ENCODE data around the gene FREM3.
A peak's percentile ranks its signal among the peaks of the same experiment; 100 is the strongest.
"Not testable (repeated sequence)": the region's sequence is repeated elsewhere in the genome, so short reads cannot be mapped to it uniquely, and the experiment has no call there.

FREM3 gene

DNA sequence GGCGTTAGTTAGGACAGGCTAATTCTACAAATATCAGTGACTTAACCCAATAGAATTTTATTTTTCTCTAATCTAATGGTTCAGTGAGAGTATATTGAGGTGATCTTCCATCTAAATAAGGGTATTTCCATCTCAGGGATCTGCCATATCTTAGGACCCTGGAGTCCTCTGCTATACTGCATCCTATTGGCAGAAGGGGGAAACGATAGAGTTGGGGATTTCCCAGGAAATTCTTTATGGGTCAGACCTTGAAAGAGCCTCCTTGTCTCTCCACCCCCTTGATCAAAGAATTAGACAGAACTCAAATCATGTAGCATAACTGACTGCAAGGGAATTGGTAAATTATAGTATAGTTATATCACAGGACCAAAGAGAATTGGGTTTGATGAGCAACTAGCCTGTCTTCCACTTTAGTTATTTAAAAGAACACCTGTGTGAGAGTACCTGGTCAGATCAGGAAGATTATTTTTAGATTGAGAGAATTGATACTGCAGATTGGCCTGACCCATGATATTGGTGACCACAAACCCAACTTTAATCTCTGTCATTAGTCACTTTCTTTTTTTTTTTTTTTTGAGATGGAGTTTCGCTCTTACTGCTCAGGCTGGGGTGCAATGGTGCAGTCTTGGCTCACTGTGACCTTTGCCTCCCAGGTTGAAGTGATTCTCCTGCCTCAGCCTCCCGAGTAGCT is 161.4 kb downstream of the FREM3 start:
- no peaks in the 10 kb centered on the region for H3K9me3 ChIP-seq (ENCODE audit: control insufficient read depth, low read length)
- H3K4me3 ChIP-seq (ENCODE audit: low read length), result no peak overlapping the region
- H3K36me3 ChIP-seq (ENCODE audit: control insufficient read depth, insufficient read depth, low read length, severe bottlenecking), result peaks cover 98% of the 10 kb centered on the region
- no peaks in the 10 kb centered on the region for H3K27me3 ChIP-seq (replicated peaks; ENCODE audit: control insufficient read depth, insufficient read depth, low read length)
- no peak overlapping the region for H3K9ac ChIP-seq (ENCODE audit: low read length)
- no peaks in the 10 kb centered on the region for H3K4me1 ChIP-seq (ENCODE audit: control insufficient read depth, insufficient read depth, low read length)
- no peak for DNase-seq (ENCODE audit: low read depth)

DNA sequence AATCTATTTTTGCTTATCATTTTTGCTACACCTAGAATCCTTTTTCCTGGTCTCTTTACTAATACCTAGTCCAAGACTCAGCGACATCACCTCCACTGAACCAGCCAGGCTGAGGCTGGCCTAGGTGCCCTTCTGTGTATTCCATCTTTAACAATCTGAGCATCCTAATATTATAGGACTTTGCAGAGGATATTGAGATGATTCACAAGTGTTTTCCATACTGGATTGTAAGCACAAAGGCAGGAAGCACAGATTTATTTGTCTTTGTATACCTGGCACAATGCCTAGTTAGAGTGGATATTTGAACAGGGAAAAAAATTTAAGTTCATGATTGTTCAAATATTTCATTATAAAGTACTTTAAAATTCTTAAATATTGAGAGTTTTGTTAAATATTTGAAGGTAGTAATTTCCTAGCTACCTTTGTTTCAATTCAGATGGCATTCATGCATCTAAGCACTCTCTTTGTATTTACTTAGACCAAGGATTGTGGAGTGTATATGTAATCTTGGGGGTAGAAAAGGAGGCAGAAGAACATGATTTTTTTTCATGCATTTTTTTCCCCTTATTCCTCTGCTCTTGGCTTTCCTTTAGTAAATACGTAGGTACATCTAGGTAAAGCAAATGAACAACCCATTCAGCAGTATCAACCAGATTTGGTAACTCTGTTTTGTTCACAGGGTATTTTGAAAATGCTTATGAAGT is 168.5 kb downstream of the FREM3 start:
- Histone ChIP-seq H3K4me1 (ENCODE audit: control insufficient read depth, insufficient read depth, low read length) (no peaks in the 10 kb centered on the region), H3K27me3 (replicated peaks; ENCODE audit: control insufficient read depth, insufficient read depth, low read length) (no peaks in the 10 kb centered on the region), H3K9me3 (ENCODE audit: control insufficient read depth, low read length) (no peaks in the 10 kb centered on the region), H3K9ac (ENCODE audit: low read length) (no peak overlapping the region), H3K36me3 (ENCODE audit: control insufficient read depth, insufficient read depth, low read length, severe bottlenecking) (peaks cover 98% of the 10 kb centered on the region), H3K4me3 (ENCODE audit: low read length) (no peak overlapping the region)
- DNase-seq (ENCODE audit: low read depth), result peak; percentile 34

DNA sequence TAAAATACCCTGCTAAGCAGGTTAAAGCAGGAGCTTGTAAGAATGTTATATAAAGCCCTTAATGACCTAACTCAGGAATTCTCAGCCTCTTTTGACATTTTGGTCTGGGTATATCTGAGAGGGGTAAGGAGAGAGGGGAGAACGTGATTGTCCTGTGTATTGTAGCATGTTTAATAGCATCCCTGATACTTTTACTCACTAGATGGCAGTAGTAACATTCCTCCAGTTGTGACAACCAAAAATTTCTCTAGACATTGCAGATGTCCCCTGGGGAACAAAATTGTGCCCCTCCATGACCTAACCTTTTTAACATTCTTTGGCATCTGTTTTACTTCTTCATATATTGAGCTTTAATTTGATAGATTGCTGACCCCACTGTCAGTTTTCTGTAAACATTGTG is 169.1 kb downstream of the FREM3 start:
- Histone ChIP-seq H3K27me3 (replicated peaks; ENCODE audit: control insufficient read depth, insufficient read depth, low read length) (no peaks in the 10 kb centered on the region), H3K4me1 (ENCODE audit: control insufficient read depth, insufficient read depth, low read length) (no peaks in the 10 kb centered on the region), H3K36me3 (ENCODE audit: control insufficient read depth, insufficient read depth, low read length, severe bottlenecking) (peaks cover 98% of the 10 kb centered on the region), H3K4me3 (ENCODE audit: low read length) (no peak overlapping the region), H3K9ac (ENCODE audit: low read length) (no peak overlapping the region), H3K9me3 (ENCODE audit: control insufficient read depth, low read length) (no peaks in the 10 kb centered on the region)
- peak; percentile 57 for DNase-seq (ENCODE audit: low read depth)

DNA sequence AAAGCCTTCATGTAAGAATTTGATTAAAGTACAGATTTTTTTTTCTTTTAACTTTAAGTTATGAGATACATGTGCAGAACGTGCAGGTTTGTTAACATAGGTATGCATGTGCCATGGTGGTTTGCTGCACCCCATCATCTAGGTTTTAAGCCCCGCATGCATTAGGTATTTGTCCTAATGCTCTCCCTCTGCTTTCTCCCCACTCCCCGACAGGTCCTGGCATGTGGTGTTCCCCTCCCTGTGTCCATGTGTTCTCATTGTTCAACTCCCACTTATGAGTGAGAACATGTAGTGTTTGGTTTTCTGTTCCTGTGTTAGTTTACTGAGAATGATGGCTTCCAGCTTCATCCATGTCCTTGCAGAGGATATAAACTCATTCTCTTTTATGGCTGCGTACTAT is 172.4 kb downstream of the FREM3 start:
- H3K9me3 ChIP-seq (ENCODE audit: control insufficient read depth, low read length), result not testable (repeated sequence)

More for the DNA sequence above, 172.4 kb downstream of the FREM3 start:
- not testable (repeated sequence) for H3K4me1 ChIP-seq (ENCODE audit: control insufficient read depth, insufficient read depth, low read length); DNase-seq (ENCODE audit: low read depth); H3K27me3 ChIP-seq (replicated peaks; ENCODE audit: control insufficient read depth, insufficient read depth, low read length); H3K4me3 ChIP-seq (ENCODE audit: low read length); H3K9ac ChIP-seq (ENCODE audit: low read length)
- peaks cover 99% of the 10 kb centered on the region for H3K36me3 ChIP-seq (ENCODE audit: control insufficient read depth, insufficient read depth, low read length, severe bottlenecking)

Measured in adipocyte (in vitro differentiated cells).